NB4 (cell line): ENCODE results near the gene KLHL22.

Experiments used
- MAX ChIP-seq: IDR thresholded peaks from 2 replicates; pipeline ENCODE4 v1.6.1; 2011; ENCODE audit warnings: low read depth, low read length
- POLR2A ChIP-seq: IDR thresholded peaks from 2 replicates; pipeline ENCODE4 v1.6.1; 2011; ENCODE audit warnings: mild to moderate bottlenecking; ENCODE audit not compliant: insufficient read length; ENCODE audit errors: extremely low read depth
- TF ChIP-seq, protein P1 (sequence below): IDR thresholded peaks from one replicate; pipeline ENCODE4 v1.5.1; 2012; ENCODE audit warnings: low read depth, low read length

DNA sequence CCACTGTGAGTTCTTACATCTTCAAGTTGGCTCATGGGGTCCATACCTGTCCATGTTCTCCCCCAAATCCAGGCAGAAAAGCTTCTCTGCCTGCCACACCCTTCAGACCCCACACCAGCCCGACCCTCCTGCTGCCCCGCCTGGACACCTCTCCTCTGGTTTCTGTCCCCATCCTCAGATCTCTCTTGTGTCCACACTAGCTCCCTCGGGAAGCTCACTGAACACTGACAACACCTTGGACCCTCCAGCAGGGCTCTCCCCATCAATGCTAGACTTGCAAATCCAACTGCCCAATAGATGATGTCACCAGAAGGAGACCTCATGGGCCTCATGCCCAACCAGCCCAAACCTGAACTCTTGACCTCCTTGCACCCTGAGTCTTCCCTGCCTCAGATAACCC, 60.8 kb downstream of the KLHL22 start:
- TF ChIP-seq, protein P1, sequence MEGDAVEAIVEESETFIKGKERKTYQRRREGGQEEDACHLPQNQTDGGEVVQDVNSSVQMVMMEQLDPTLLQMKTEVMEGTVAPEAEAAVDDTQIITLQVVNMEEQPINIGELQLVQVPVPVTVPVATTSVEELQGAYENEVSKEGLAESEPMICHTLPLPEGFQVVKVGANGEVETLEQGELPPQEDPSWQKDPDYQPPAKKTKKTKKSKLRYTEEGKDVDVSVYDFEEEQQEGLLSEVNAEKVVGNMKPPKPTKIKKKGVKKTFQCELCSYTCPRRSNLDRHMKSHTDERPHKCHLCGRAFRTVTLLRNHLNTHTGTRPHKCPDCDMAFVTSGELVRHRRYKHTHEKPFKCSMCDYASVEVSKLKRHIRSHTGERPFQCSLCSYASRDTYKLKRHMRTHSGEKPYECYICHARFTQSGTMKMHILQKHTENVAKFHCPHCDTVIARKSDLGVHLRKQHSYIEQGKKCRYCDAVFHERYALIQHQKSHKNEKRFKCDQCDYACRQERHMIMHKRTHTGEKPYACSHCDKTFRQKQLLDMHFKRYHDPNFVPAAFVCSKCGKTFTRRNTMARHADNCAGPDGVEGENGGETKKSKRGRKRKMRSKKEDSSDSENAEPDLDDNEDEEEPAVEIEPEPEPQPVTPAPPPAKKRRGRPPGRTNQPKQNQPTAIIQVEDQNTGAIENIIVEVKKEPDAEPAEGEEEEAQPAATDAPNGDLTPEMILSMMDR = no peak
- no peak for TF ChIP-seq MAX
- no peak for TF ChIP-seq POLR2A
